ENCODE measurements around the gene AACS. TPM values are rescaled to one million over a fixed set of nuclear protein-coding genes. Genes with fewer than 3 reads are reported as not detected.

Gene AACS
- total RNA-seq, 2 experiments from 2014 or later = 10.8 to 11.7 TPM

- H3K36me3 Mint-ChIP-seq (ENCODE audit: low read depth) = no peaks in the 10 kb centered on the region
- no peaks in the 10 kb centered on the region for H3K9me3 ChIP-seq (ENCODE audit: control insufficient read depth in 1 of 2, insufficient read depth in 1 of 2, low read length in 2 of 2)
- no peak overlapping the region for H3K4me3 ChIP-seq (ENCODE audit: low read length)
- ATAC-seq (ENCODE audit: poor library complexity) (no peak), DNase-seq (no peak)
- intact Hi-C loops (cut with DNase I, micrococcal nuclease) = no loop called here
- no peak for TF ChIP-seq CTCF (IDR thresholded peaks at IDR 0.05)
- H3K27me3 ChIP-seq (ENCODE audit: control insufficient read depth in 1 of 2, insufficient read depth in 2 of 2, low read length in 2 of 2) = peaks cover 0 to 3% of the 10 kb centered on the region in 2 experiments
- ChIA-PET POLR2A (no interaction called here), CTCF (no interaction called here)
- H3K27ac ChIP-seq (ENCODE audit: low read depth in 1 of 2, low read length in 2 of 2) = no peak overlapping the region
- H3K4me1 Mint-ChIP-seq (ENCODE audit: low read depth) = no peaks in the 10 kb centered on the region
- no peak overlapping the region for H3K4me3 Mint-ChIP-seq
- no peak overlapping the region for H3K27ac Mint-ChIP-seq
- H3K9me3 Mint-ChIP-seq = no peaks in the 10 kb centered on the region
- no peaks in the 10 kb centered on the region for H3K36me3 ChIP-seq (ENCODE audit: insufficient read depth, low read length)
- H3K4me1 ChIP-seq (ENCODE audit: insufficient read depth, low read length) = no peaks in the 10 kb centered on the region
- no peaks in the 10 kb centered on the region for H3K27me3 Mint-ChIP-seq
Observed at GRCh38 chr12:125148316-125148715, 83.1 kb downstream of the AACS start.

GRCh38 chr12:125149160-125150108 lies 84.2 kb downstream of the AACS start:
- no peak overlapping the region for H3K4me3 ChIP-seq (ENCODE audit: low read length)
- POLR2A ChIA-PET = no interaction called here
- H3K9me3 Mint-ChIP-seq = no peaks in the 10 kb centered on the region
- H3K9me3 ChIP-seq (ENCODE audit: control insufficient read depth in 1 of 2, insufficient read depth in 1 of 2, low read length in 2 of 2) = no peaks in the 10 kb centered on the region
- H3K4me1 Mint-ChIP-seq (ENCODE audit: low read depth) = no peaks in the 10 kb centered on the region
- no peak for TF ChIP-seq CTCF (IDR thresholded peaks at IDR 0.05)
- no peak for ATAC-seq (ENCODE audit: poor library complexity)
- intact Hi-C loops (cut with DNase I, micrococcal nuclease) = no loop called here
- no peak overlapping the region for H3K27ac Mint-ChIP-seq
- DNase-seq = no peak
- no peaks in the 10 kb centered on the region for H3K36me3 Mint-ChIP-seq (ENCODE audit: low read depth)
- CTCF ChIA-PET = no interaction called here
- H3K4me1 ChIP-seq (ENCODE audit: insufficient read depth, low read length) = no peaks in the 10 kb centered on the region
- H3K27ac ChIP-seq (ENCODE audit: low read depth in 1 of 2, low read length in 2 of 2) = no peak overlapping the region
- no peaks in the 10 kb centered on the region for H3K36me3 ChIP-seq (ENCODE audit: insufficient read depth, low read length)
- H3K27me3 Mint-ChIP-seq = no peaks in the 10 kb centered on the region
- no peak overlapping the region for H3K4me3 Mint-ChIP-seq
- H3K27me3 ChIP-seq (ENCODE audit: control insufficient read depth in 1 of 2, insufficient read depth in 2 of 2, low read length in 2 of 2) = peaks cover 0 to 3% of the 10 kb centered on the region in 2 experiments

GRCh38 chr12:125151284-125151683 lies 86.0 kb downstream of the AACS start:
- Mint-ChIP-seq H3K36me3 (ENCODE audit: low read depth) (no peaks in the 10 kb centered on the region), H3K4me3 (no peak overlapping the region), H3K27ac (no peak overlapping the region), H3K27me3 (no peaks in the 10 kb centered on the region), H3K9me3 (no peaks in the 10 kb centered on the region), H3K4me1 (ENCODE audit: low read depth) (no peaks in the 10 kb centered on the region)
- POLR2A ChIA-PET = no interaction called here
- H3K9me3 ChIP-seq (ENCODE audit: control insufficient read depth in 1 of 2, insufficient read depth in 1 of 2, low read length in 2 of 2) = no peaks in the 10 kb centered on the region
- intact Hi-C loops (cut with DNase I, micrococcal nuclease) = no loop called here
- H3K27ac ChIP-seq (ENCODE audit: low read depth in 1 of 2, low read length in 2 of 2) = no peak overlapping the region
- H3K4me1 ChIP-seq (ENCODE audit: insufficient read depth, low read length) = no peaks in the 10 kb centered on the region
- H3K36me3 ChIP-seq (ENCODE audit: insufficient read depth, low read length) = no peaks in the 10 kb centered on the region
- DNase-seq (no peak), ATAC-seq (ENCODE audit: poor library complexity) (no peak)
- CTCF ChIA-PET = no interaction called here
- peaks cover 0 to 3% of the 10 kb centered on the region in 2 experiments for H3K27me3 ChIP-seq (ENCODE audit: control insufficient read depth in 1 of 2, insufficient read depth in 2 of 2, low read length in 2 of 2)
- H3K4me3 ChIP-seq (ENCODE audit: low read length) = no peak overlapping the region
- TF ChIP-seq CTCF (IDR thresholded peaks at IDR 0.05) = no peak
